Neutrophil (primary cell): Measurements from ENCODE around the gene GJD2.

ENCODE experiments used
- H3K27ac ChIP-seq: fragments of 200-600 bp; sonication (generic); 2 replicates; pipeline ENCODE4 v1.5.1; 2016; ENCODE audit warnings: mild to moderate bottlenecking, moderate library complexity
- H3K27me3 ChIP-seq: fragments of 200-600 bp; sonication (generic); 2 replicates; pipeline ENCODE4 v1.6.0; 2016; ENCODE audit warnings: mild to moderate bottlenecking
- H3K36me3 ChIP-seq: fragments of 200-600 bp; sonication (generic); 2 replicates; pipeline ENCODE4 v1.5.1; 2017
- H3K4me1 ChIP-seq, 2 experiments: fragments of 200-600 bp in 1 of 2; sonication (generic) in 1 of 2; 1 replicate in 1 of 2; 2 replicates in 1 of 2; pipeline versions ENCODE4 v1.5.1 to v1.6.1; 2013 to 2016; ENCODE audit warnings: low read depth in 1 of 2, low read length in 1 of 2, mild to moderate bottlenecking in 1 of 2, moderate library complexity in 1 of 2; ENCODE audit not compliant: control insufficient read depth in 1 of 2, insufficient read depth in 1 of 2
- H3K4me3 ChIP-seq, 2 experiments: fragments of 200-600 bp in 1 of 2; sonication (generic) in 1 of 2; 1 replicate in 1 of 2; 2 replicates in 1 of 2; pipeline ENCODE4 v1.5.1; 2013 to 2016; ENCODE audit warnings: low read depth in 1 of 2, low read length in 1 of 2, mild to moderate bottlenecking in 1 of 2, moderate library complexity in 1 of 2
- H3K9me3 ChIP-seq: fragments of 200-600 bp; sonication (generic); 2 replicates; pipeline ENCODE4 v1.5.1; 2016
- TF ChIP-seq, protein P1 (sequence below): fragments of 200-600 bp; sonication (generic); IDR thresholded peaks from 2 replicates; pipeline ENCODE4 v1.5.1; 2016; ENCODE audit warnings: antibody characterized with exemption

The GJD2 gene

DNA sequence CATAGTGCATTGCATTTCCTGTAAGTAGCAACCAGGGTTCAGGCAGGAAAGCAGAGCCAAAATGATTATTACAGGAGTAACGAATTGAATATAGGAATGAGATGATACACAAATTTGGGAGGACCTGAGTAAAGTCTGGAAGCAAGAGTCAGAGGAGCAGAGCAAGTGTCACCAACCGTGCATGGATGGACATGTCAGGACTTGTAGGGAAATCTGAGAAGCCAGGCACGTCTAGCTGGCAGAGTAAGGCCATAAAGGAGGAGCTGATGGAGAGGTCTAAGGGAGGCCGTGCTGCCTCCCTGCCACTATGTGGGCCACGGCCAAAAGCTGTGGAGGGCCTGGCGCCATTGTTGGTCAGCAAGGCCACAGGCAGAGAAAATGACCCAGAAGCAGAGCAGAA is 22.4 kb downstream of the GJD2 start:
- H3K4me1 ChIP-seq, result no peaks in the 10 kb centered on the region

DNA sequence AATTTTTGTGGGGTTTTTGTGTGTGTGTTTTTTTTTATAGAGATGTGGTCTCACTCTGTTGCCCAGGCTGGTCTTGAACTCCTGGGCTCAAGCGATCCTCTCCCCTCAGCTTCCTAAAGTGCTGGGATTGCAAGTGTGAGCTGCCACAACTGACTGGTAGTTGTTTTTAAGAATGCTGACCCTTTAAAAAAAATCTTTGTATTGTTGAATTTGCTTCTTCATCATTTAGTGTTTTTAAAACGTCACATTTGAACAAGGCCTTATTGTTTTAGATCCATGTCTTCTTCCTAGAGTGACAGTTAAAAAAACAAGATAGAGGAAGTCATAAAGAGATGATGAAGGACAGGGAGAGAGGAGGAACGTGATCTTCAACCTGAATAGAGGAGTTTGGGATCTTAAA is 24.1 kb downstream of the GJD2 start:
- TF ChIP-seq, protein P1, sequence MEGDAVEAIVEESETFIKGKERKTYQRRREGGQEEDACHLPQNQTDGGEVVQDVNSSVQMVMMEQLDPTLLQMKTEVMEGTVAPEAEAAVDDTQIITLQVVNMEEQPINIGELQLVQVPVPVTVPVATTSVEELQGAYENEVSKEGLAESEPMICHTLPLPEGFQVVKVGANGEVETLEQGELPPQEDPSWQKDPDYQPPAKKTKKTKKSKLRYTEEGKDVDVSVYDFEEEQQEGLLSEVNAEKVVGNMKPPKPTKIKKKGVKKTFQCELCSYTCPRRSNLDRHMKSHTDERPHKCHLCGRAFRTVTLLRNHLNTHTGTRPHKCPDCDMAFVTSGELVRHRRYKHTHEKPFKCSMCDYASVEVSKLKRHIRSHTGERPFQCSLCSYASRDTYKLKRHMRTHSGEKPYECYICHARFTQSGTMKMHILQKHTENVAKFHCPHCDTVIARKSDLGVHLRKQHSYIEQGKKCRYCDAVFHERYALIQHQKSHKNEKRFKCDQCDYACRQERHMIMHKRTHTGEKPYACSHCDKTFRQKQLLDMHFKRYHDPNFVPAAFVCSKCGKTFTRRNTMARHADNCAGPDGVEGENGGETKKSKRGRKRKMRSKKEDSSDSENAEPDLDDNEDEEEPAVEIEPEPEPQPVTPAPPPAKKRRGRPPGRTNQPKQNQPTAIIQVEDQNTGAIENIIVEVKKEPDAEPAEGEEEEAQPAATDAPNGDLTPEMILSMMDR, result no peak
- no peak overlapping the region for H3K4me3 ChIP-seq
- peaks cover 13% of the 10 kb centered on the region for H3K27me3 ChIP-seq
- H3K9me3 ChIP-seq, result no peaks in the 10 kb centered on the region
- H3K4me1 ChIP-seq, result no peaks in the 10 kb centered on the region
- no peaks in the 10 kb centered on the region for H3K36me3 ChIP-seq
- no peak overlapping the region for H3K27ac ChIP-seq

More for the DNA sequence above, 22.4 kb downstream of the GJD2 start:
- TF ChIP-seq, protein P1, result no peak
- Histone ChIP-seq H3K27me3 (peaks cover 17% of the 10 kb centered on the region), H3K9me3 (no peaks in the 10 kb centered on the region), H3K27ac (no peak overlapping the region), H3K4me3 (no peak overlapping the region), H3K36me3 (no peaks in the 10 kb centered on the region)

DNA sequence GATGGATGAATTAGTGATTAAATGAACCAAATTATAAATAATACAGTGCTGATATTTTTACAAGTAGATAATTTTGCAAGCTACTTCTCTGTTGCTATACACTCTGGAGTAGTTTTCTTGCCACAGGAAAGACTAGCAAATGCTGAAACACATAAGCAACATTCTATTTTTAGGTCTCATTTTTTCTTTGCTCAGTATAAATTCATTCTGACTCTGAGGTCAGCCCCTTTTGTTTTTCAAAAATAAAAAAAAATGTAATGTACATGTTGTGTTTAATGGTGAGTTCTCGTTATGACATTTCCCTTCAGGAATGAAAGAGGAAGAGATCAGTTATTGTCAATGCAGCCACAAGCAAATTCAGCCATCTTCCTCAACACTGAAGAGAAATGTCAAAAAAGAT is 24.9 kb downstream of the GJD2 start:
- H3K36me3 ChIP-seq, result no peaks in the 10 kb centered on the region
- peaks cover 16% of the 10 kb centered on the region for H3K27me3 ChIP-seq
- TF ChIP-seq, protein P1, result no peak
- no peak overlapping the region for H3K4me3 ChIP-seq
- no peaks in the 10 kb centered on the region for H3K9me3 ChIP-seq
- no peak overlapping the region for H3K27ac ChIP-seq
- no peaks in the 10 kb centered on the region for H3K4me1 ChIP-seq

DNA sequence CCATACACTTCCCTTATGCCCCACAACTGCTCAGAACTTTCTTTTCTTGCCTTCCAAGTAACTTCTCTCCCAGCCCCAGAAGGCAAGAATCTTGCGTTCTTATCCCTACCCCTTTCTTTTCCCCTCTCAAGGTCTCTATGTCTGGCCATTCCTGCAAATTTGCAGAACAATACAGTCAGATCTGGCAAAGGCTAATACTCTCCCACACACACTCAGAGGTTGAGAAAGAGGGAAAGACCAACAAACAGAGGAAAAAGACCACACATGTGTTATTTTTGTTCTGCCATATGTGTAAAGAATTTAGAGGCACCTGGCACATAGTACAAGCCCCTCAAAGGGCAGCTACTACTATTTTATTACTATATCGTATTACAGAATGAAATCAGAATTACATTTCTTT is 25.7 kb downstream of the GJD2 start:
- no peaks in the 10 kb centered on the region for H3K36me3 ChIP-seq
- H3K27me3 ChIP-seq, result peaks cover 22% of the 10 kb centered on the region
- no peaks in the 10 kb centered on the region for H3K9me3 ChIP-seq
- H3K27ac ChIP-seq, result no peak overlapping the region
- TF ChIP-seq, protein P1, result no peak
- H3K4me3 ChIP-seq, result no peak overlapping the region
- no peaks in the 10 kb centered on the region for H3K4me1 ChIP-seq

DNA sequence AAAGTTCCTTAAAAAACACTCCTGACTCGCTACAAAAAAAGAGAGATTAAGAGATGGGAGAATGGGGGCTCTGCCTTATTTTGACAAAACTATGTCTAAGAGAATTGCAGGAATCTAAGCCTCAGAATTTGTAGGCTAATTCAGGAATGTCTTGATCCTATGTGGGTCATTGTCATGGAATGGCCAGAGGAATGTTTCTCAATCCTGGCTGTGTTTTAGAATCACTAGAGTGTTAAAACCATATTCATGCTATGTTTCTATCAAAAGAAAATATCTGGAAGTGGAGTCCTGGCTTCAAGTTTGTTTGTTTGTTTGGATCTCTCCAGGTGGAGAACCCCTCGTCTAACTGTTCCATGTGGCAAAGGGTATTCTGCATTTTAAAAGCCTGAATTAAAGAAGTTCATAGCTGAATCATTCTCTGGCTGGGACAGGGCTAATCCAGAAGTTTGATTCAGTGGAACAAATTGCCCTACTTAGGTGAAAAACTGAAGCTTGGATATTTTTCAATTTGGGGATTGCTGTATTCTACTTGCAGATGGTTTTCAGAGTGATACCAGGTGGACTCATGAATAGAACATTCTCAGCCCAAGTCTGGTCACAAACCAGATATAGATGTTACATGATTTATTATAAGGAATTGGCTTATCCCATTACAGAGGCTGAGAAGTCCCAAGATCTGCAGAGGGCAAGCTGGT is 28.2 kb downstream of the GJD2 start:
- Histone ChIP-seq H3K36me3 (no peaks in the 10 kb centered on the region), H3K27ac (no peak overlapping the region), H3K27me3 (peaks cover 38% of the 10 kb centered on the region), H3K4me1 (no peaks in the 10 kb centered on the region), H3K9me3 (no peaks in the 10 kb centered on the region), H3K4me3 (no peak overlapping the region)
- TF ChIP-seq, protein P1, result no peak
